SK-N-MC (cell line): ENCODE measurements around the gene FZD4.

Experiments
- EZH2 ChIP-seq: fragments of 200-600 bp; sonication (generic); IDR thresholded peaks from one replicate; pipeline ENCODE4 v1.6.1; 2017; ENCODE audit warnings: antibody characterized with exemption
- FOXP2 ChIP-seq: optimal IDR thresholded peaks from 2 replicates; pipeline ENCODE3; 2011; ENCODE audit warnings: mild to moderate bottlenecking, moderate library complexity; ENCODE audit not compliant: insufficient read depth; ENCODE audit errors: extremely low read length, control extremely low read depth
- POLR2AphosphoS5 ChIP-seq: IDR thresholded peaks from 2 replicates; pipeline ENCODE4 v1.6.1; 2012; ENCODE audit warnings: mild to moderate bottlenecking, low read depth, low read length, borderline replicate concordance

GRCh38 chr11:86984701-86985100 is 29.5 kb upstream of the FZD4 start:
- no peak for TF ChIP-seq POLR2AphosphoS5
- no peak for TF ChIP-seq EZH2
- TF ChIP-seq FOXP2: no peak
